NCI-H2107 treated with DMSO at 0.1 percent for 48 hours (cell line): Measurements from ENCODE around the gene TRIM6.
"Not testable (repeated sequence)": the region's sequence is repeated elsewhere in the genome, so short reads cannot be mapped to it uniquely, and the experiment has no call there.

Experiments used
- DNase-seq: peaks from one replicate; lab custom pipeline; 2025; ENCODE audit not compliant: unreplicated experiment; lab: John Stamatoyannopoulos, UW

Gene TRIM6

DNA sequence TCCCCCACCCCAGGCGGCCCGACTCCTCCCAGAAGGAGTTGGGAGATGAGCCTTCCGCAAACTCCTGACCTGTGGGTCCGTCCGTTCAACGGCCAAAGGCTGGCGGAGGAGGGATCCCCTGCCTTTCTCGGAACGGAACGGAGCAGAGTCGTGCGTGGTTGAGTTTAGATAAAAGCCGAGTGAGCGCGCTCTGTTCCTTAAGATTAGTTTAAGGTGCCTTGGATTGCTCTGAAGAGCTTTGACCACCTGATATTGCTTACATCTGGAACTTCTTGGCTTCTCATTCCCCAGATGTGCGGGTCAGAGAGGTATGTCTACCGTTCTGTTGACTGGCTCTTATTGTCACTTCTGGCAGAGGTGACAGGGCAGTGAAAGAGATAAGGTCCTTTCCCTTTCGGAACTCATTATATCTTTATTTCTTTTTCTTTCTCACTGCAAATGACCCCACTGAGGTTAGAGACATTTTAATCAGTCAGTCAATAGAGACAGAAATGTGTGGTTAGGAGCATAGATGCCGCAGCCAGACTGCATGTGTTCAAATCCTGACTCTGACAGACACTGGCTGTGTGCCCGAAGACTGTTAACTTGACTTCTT lies at the start of gene TRIM6:
Gene TRIM6, plus strand, starts transcription at position 31 of the 595 bp plus-strand sequence. Its CDS starts 261 bp downstream, at position 292.
- no peak for DNase-seq

DNA sequence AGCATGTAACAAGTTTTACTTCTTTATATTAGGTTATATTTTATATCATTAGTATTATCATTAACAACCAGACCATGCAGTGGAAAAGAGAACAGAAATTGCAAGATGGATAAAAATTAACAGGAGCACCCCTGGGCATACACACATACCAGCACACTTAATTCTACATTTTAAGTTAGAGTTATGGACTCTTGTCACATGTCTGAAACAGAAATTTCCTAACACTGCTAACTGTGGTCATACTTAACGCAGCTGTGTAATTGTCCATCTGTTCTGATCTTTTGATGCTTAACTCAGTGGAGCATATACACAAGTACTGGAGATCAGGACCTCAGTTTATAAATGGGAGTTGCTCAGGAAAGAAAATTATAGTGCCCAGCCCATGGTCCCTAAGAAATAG lies 48.5 kb upstream of the TRIM6 start:
- no peak for DNase-seq

DNA sequence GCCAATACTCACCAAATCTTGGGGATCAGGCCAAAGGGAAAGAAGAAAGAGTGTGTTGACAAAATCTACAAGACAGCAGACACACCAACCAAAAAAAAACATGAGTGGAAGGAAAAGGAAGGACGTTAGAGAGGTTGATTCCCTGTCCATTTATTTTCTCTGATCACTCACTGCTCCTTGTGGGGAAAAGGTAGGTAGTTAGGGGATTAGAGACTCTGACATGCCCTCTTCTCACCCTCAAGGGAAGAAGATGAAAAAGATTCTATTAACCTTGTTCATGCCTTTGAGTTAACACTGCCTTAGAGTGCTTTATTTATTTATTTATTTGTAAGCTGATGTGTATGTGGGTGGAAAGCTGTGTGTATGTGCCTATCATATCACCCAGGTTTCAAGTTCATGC lies 48.0 kb upstream of the TRIM6 start, which contains the start of gene OR52H1:
Gene OR52H1, minus strand, starts transcription at position 101 of the 400 bp plus-strand sequence. CDS start 3,035 bp downstream, outside the sequence.
- DNase-seq = no peak

DNA sequence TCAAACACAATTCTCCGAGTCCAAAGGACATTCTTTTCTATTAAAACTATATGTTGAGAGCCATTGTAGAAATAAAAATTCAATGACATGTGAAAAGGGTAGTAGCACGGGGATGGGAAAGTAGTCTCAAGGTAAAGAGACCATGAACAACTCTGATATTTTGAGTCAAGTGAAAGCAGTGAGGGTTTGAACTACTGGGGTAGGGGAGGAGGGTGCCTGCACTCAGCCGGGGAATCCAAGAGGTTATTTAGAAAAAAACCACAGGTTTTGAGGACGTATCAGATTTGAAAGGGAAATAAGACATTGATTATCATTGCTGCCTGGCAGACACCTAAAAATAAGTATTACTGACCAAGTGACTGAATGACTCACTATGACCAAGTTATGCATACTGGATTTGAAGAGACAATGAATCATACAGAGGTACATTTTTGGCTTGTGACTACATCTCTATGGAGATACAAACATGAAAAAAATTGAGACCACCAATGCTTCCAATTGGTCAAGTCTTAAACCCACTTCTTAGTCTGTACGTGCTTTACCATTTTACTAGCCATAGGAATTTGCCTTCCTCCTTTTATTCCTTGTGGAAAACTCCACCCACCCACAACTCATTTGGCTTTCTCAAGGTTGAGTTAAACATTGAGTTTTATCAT lies 45.9 kb upstream of the TRIM6 start:
- no peak for DNase-seq

DNA sequence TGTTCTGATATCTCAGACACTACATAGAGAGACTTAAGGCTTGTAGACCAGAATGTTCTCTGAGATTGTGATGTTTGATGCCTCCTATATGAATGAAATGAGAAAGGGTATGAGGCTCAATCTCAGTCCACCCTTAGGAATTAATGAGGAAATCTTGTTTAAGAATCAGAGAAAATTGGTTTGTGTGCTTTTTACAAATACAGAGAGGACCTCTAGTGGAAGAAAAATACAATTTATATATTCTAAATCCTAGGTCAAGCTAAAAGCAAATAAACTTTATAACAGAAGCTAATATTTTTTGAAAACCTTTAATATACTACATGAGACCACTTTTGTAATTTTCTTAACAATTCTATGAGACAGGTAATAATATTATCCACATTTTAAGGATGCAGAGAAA lies 43.1 kb upstream of the TRIM6 start:
- no peak for DNase-seq

DNA sequence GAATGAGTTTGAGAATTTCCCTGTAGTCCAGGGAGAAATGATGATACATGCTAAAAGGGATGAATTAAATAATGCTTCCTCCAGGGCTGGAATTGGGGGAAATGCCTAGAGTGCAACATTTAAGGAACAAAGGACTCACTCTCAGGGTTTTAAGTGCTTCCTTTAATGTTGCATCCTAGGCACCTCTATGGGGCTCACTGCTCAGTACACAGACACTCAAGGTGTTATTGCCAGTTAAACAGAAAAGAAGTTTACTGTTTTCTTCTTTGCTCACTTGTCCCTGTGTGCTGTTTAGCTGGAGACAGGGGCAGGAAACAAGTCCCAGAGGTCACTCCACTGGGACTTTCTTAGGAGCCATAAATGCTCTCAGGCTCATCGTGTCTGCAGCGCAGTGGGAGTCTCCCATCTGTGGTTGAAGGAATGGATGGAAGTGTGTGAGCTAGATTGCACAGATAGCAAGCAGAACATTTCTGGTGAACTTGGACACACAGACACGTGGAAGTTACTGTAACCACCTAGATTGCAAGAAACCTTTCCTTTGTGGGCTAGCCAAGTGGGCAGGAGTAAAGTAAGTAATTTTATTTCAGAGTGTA lies 39.7 kb upstream of the TRIM6 start:
- DNase-seq = no peak

DNA sequence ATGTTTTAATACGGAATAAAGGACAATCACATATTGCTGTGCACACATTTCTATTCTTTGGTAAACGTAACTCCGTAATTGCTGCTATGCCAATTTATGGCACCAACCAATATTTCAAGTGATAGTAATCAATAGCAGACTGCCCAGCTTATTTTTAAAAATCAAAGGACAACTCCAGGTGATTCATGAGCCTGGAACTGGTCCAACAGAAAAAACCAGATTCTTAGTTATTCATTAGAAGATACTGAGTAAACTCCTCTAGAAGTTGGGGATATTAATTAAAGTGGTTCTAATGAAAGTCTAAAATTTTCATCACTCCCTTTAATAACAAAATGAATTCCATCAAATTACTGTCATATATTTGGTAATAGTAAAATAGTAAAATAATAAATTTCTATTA lies 38.7 kb upstream of the TRIM6 start:
- DNase-seq = no peak

GRCh38 chr11:5564259-5565019 lies 32.0 kb upstream of the TRIM6 start:
- DNase-seq = no peak

DNA sequence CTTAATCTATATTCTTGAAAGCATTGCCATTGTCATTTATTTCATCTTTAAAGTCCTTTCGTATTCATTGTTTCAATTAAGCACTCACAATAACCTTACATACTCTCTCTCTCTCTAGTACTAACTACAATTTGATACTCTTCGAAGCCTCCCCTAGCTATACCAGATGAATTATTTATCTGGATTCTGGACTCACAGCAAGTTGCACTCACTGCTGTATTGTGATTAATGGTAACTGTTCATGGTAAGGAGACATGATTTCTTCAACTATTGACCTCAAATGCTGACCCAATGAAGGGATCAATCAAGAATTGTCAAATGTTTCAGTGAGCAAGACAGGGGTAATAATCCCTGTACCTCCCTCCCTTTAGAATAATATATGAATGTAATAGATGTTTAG lies 21.8 kb upstream of the TRIM6 start:
- DNase-seq = no peak

DNA sequence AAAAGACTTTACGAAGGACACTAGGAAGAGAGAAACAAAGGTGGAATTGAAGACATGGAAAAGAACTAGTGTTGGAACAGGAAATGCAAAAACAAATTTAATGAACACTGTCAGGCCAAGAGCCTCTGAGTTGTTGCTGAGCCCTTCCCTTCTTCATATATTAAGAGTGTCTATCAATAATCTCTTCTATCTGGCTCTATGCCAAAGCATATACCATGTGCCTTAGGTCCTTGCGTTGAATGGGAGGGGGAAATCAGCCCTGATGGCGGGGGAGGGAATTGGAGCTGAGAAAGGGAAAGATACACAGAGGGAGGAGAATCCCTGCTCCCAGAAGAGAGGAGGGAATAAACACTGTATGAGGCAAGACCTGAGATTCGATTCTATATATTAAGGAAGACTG lies 21.3 kb upstream of the TRIM6 start:
- DNase-seq = no peak

- DNase-seq = no peak
Observed at GRCh38 chr11:5577101-5577500, 19.3 kb upstream of the TRIM6 start.

GRCh38 chr11:5580577-5580976 lies 15.9 kb upstream of the TRIM6 start, which contains the start of gene OR52B6:
TSS of gene OR52B6 (plus strand) at chr11:5580877. CDS start at chr11:5580877, 0 bp downstream.
- DNase-seq = no peak

DNA sequence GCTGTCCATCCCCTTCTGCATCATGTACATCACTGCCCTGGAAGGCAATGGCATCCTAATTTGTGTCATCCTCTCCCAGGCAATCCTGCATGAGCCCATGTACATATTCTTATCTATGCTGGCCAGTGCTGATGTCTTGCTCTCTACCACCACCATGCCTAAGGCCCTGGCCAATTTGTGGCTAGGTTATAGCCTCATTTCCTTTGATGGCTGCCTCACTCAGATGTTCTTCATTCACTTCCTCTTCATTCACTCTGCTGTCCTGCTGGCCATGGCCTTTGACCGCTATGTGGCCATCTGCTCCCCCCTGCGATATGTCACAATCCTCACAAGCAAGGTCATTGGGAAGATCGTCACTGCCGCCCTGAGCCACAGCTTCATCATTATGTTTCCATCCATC lies 15.4 kb upstream of the TRIM6 start:
- no peak for DNase-seq

DNA sequence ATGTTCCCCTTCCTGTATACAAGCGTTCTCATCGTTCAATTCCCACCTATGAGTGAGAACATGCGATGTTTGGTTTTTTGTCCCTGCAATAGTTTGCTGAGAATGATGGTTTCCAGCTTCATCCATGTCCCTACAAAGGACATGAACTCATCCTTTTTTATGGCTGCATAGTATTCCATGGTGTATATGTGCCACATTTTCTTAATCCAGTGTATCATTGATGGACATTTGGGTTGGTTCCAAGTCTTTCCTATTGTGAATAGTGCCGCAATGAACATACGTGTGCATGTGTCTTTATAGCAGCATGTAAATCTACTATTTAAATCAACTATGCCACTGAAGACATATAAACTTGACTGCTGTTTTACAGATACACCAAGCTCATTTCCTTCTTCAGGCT lies 12.0 kb upstream of the TRIM6 start:
- not testable (repeated sequence) for DNase-seq

DNA sequence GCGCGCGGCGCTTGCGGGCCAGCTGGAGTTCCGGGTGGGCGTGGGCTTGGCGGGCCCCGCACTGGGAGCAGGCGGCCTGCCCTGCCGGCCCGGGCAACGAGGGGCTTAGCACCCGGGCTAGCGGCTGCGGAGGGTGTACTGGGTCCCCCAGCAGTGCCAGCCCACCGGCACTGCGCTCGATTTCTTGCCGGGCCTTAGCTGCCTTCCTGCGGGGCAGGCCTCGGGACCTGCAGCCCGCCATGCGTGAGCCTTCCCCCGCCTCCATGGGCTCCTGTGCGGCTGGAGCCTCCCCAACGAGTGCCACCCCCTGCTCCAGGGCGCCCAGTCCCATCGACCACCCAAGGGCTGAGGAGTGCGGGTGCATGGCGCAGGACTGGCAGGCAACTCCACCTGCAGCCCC lies 6.5 kb upstream of the TRIM6 start:
- not testable (repeated sequence) for DNase-seq

- no peak for DNase-seq
Observed at GRCh38 chr11:5591613-5592012, 4.8 kb upstream of the TRIM6 start.

DNA sequence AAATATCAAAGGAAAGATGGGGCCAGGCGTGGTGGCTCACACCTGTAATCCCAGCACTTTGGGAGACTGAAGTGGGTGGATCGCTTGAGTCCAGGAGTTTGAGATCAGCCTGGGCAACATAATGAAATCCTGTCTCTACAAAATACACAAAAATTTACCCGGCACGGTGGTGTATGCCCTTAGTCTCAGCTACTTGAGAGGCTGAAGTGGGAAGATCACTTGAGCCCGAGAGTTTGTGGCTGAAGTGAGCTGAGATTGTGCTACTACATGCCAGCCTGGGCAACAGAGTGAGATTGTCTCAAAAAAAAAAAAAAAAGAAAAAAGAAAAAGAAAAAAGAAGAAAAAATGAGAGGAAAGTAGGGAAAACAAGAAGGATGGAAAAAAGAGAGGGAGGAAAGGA lies 3.8 kb upstream of the TRIM6 start:
- no peak for DNase-seq

DNA sequence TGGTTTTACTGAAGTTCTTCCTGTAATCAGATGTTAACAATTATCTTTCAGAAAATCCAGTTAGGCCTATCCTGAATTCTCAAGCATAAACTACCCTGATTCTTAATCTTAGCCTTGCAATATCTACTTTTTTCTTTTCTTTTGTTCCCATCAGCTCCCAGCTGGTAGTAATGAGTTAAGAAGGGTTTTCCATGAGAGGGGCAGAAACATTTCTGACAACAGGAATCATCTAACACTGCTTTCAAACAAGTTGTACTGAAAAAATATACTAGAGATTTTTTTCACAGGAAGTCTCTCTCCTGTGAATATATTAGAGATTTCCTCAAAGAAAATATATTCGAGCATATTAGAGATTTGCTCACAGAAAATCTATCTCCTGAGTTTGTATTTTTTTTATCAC lies 3.3 kb upstream of the TRIM6 start:
- DNase-seq = no peak

GRCh38 chr11:5597953-5598352 lies 1.5 kb downstream of the TRIM6 start:
- DNase-seq = no peak

GRCh38 chr11:5600374-5600851 lies 4.0 kb downstream of the TRIM6 start:
- DNase-seq = peak; percentile 11

DNA sequence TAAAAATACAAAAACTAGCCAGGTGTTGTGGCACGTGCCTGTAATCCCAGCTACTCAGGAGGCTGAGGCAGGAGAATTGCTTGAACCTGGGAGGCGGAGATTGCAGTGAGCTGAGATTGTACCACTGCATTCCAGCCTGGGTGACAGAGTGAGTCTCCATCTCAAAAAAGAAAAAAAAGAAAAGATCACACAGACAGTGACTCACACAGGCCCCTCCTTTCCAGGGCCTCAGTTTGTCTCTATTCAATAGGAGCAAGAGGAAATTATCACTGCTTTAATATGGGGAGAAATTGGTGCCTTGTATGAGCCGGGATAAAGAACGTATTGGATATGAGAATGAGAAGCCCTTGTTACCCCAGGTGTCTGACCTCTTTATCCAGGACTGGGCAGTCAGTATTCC lies 6.4 kb downstream of the TRIM6 start:
- DNase-seq = not testable (repeated sequence)

DNA sequence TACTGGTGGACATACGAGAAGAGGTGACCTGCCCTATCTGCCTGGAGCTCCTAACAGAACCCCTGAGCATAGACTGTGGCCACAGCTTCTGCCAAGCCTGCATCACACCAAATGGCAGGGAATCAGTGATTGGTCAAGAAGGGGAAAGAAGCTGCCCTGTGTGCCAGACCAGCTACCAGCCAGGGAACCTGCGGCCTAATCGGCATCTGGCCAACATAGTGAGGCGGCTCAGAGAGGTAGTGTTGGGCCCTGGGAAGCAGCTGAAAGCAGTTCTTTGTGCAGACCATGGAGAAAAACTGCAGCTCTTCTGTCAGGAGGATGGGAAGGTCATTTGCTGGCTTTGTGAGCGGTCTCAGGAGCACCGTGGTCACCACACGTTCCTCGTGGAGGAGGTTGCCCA lies 6.9 kb downstream of the TRIM6 start:
- DNase-seq = no peak
